Activated CD4-positive, alpha-beta T cell treated with anti-CD3 and anti-CD28 coated beads for 24 hours (primary cell): ENCODE measurements around the gene HTR1E.
"Not testable (repeated sequence)": the region's sequence is repeated elsewhere in the genome, so short reads cannot be mapped to it uniquely, and the experiment has no call there.

Experiments
- DNase-seq, 2 donors: peaks; one replicate each; pipeline ENCODE4 v3.0.0-alpha.2; 2020; ENCODE audit warnings: low read depth in 2 of 2

The HTR1E gene

DNA sequence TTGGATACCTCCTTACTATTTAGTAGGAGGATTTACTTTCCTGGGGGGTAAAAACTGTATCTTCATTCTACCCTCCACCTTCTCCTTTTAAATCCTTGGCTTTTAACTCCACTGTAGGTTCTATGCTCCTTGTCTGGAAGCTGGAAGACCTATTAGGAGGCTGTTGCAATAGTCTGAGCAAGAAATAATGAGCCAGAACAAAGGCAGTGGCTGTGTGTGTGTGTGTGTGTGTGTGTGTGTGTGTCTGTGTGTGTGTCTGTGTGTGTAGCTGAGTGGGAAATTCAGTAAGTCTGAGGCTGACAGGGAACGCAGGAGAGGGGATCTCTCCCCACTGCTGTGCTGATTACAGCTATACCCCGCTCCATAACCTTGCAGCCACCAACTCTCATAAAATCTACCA lies 35.8 kb downstream of the HTR1E start:
- DNase-seq = no peak

DNA sequence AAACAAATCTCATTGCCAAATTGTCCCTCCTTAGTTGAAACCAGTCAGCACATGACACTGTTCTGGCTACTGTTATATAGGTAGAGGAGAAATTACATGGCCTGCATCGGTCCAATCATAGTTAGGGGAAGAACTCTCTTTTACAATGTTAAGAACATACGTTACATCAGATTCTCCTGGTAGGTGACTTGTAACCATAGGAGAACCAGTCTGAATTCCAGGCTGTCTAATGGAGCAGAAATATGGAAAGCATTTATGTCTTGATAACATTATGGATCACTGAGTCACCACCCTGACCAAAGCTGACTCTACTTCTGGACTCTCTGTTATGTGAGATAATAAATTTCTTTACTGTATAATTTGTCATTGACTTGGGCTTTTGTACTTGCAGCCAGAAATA lies 40.9 kb downstream of the HTR1E start:
- no peak for DNase-seq

DNA sequence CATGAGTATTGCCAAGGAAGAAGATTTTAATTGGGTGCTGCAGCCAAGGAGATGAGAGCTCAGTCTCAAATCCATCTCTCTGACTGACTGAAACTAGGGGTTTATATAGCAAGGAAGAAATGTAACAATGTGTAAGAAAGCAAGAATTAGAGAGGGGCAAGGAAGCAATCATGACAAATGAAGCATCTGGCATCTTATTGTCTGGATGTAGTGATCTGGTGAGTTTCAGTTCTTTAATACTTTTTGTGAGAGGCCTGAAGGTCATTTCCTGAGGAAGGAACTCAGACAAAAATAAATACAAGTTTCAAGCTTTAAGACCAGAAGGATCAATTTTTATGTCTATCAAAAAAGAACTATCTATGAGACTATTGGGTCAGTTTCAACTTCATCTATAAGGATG lies 64.2 kb downstream of the HTR1E start:
- DNase-seq = no peak

DNA sequence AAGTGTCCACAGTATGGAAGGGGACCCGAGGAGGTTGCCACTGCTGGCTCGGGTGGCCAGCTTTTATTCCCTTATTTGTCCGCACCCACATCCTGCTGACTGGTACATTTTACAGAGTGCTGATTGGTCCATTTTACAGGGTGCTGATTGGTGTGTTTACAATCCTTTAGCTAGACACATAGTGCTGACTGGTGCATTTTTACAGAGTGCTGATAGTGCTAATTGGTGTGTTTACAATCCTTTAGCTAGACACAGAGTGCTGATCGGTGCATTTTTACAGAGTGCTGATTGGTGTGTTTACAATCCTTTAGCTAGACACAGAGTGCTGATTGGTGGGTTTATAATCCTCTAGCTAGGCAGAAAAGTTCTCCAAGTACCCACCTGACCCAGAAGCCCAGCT lies 65.1 kb downstream of the HTR1E start:
- DNase-seq = not testable (repeated sequence)

DNA sequence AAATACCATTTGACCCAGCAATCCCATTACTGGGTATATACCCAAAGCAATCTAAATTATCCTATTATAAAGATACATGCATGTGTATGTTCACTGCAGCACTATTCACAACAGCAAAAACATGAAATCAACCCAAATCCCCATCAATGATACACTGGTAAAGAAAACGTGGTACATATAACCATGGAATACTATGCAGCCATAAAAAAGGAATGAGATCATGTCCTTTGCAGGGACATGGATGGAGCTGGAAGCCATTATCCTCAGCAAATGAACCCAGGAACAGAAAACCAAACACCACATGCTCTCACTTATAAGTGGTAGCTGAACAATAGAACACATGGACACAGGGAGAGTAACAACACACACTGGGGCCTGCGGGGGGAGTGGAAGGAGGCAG lies 69.2 kb downstream of the HTR1E start:
- not testable (repeated sequence) for DNase-seq

DNA sequence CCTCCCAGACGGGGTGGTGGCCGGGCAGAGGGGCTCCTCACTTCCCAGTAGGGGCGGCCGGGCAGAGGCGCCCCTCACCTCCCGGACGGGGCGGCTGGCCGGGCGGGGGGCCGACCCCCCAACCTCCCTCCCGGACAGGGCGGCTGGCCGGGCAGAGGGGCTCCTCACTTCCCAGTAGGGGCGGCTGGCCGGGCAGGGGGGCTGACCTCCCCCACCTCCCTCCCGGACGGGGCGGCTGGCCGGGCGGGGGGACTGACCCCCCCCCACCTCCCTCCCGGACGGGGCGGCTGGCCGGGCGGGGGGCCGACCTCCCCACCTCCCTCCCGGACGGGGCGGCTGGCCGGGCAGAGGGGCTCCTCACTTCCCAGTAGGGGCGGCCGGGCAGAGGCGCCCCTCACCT lies 72.3 kb downstream of the HTR1E start:
- DNase-seq = not testable (repeated sequence)

DNA sequence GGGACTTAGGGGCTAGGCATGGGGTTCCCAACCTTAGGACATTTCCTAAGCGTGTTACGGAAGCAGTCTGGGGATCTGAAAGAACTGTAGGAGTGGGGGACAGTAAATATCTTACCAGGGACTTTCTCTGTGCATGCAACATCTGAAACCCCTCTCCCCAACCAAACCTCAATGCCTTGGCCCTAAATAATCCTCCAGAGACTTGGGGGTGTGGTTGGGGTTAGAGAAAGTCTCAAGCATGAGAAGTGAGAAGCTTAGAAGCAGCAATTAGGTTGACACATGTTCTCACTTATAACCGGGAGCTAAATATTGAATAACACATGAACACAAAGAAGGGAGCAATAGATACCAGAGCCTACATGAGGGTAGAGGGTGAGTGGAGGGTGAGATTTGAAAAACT lies 74.7 kb downstream of the HTR1E start:
- no peak for DNase-seq

DNA sequence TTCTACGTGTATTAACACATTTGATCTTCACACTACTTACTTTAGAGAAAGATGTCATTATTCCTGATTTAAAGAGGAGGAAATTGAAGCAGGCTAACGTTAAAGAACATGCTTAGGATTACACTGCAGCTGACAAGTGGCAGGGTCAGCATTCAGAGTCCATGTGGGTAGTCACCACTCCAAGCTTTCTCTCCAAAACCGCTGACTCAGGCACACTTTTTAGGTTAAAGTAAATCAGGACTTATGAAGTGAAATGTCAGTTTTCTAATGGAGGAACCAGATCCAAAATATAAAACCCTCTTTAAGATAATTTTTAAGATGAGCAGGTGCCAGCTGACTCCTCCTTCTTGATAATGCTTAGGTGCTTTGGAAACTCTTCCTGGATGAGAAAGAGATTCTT lies 75.4 kb downstream of the HTR1E start:
- no peak for DNase-seq

DNA sequence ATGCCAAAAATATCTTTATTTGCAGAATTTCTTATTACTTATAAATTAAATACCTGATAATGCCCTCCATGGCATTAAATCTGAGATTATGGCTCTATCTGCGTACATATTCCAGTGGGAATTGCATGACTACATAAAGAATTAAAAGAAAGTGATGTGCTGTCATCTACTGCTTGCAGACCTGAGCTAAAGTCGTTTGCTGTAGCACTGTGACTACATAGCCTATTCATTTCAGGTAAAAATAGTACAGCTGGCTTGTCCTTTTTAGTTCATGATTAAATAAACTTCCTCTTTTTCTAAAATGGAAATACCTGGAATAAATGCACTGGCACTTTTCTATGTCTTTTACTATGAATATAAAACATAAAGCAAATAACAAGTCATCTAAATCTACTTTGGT lies 79.4 kb downstream of the HTR1E start:
- no peak for DNase-seq

DNA sequence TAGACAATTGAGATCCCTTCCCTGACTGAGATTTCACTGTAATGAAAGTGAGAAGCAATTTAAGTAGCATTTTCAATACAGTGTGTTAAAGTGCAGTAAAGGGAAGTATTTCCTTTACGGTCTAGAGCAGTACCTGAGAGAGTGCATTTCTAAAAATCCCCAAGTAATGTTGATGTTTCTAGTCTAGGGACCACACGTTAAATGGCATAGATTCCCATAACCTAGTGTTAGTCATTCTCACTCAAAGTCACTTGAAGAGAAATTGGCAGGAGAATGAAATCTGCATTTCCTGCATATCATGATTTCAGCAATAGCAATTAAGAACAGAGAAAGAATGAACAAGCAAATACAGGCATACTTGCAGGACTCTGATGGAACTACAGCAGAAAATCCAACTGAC lies 89.7 kb downstream of the HTR1E start:
- no peak for DNase-seq

DNA sequence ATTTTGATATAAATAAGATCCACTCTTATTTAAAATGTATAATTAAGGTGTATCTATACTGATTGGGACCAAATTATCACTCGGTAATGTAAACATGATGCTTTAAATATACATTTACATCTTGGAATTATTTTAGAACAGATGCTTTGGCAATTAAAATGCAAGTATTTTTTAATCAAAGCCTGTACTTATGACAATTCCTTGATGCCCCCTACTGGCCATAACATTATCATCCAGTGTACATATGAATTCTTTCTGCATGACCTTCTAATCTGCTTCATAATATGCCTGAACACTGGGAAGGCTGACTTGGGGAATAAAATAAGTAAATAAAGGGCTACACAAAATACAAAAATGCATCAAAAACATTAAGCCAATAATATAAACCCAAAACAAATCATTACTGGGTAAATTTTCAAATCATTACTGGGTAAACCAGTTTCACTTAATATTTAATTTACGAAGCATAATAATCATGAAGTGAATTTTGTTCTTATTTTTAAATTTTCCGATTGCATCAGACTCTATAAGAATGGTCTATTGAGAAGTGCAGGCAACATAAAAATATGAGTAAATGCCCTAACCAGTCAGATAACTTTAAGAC lies 92.5 kb downstream of the HTR1E start:
- DNase-seq = no peak

DNA sequence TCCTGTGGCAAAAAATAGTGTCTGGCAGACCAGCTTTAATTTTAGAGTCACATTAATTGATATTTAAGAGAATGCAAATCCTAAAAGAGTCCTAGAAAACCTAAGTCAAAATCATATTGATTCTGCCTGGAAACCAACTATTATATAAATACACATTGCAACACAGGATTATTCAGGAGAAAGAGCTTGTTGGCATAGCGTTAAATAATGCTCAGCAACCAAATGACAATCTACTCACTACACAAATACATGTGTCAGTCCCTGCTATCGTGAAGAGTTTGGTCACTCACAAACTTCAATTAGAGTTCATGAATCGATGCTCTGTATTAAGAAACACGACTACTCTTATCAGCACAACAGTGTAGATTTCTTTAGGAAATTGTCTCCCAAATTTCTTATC lies 103.4 kb downstream of the HTR1E start:
- no peak for DNase-seq

DNA sequence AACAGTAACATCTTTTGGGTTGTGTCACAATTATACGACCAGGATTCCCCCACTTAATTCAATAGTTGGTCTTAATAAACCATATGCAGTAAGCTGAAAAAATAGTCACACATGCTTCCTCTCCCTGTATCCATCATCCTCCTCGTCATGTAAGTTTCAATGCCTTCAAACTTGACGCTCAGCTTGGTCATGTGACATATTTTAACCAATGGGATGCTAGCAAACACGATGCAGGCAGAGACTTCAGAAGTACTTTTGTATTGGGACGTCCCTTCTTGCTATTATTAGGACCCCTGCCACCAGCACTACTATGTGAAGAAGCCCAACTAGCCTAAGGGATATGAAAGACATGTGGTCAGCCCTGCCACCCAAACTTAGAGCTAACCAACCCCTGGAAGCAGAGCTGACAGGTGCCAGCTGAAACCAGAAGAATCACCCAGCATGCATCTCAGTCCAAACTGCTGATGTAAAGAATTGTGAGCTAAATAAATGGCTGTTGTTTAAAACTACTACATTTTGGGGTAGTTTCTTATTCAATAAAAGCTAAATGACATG lies 108.3 kb downstream of the HTR1E start:
- DNase-seq = no peak

DNA sequence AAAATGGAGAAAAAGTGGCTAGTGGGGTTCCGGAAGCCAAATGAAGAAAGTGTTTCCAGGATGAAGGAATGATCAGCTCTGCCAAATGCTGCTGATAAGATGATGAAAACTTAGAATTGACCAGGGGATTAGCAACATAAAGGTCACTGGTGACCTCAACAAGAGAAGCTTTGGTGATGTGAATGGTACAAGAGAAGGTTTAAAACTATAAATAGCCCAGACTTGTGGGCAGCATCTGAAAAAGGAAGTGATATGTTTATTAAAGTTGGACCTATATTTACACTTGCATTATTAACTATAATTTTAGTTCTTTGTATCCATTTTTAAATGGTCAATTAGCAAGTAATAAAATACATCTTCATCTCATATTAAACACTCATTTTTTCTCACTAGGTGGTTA lies 112.5 kb downstream of the HTR1E start:
- DNase-seq = no peak

DNA sequence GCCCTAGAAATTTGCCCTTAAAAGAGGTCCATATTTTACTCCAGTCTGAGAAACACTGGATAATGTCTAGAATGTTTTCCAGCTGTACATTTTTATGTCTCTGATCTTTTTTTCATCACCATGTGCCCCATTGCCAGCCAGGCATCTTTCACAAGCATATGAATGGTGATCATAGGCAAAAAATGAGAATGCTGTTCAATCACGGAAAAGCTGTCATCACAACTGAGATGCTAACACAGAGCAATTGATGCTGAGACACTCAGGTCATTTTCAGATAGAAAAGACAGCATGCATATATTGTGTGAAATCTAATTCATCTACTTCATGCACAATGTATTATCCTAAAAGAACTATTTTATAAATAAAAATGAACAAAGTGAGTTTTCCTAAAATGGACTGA lies 116.0 kb downstream of the HTR1E start:
- DNase-seq = no peak

DNA sequence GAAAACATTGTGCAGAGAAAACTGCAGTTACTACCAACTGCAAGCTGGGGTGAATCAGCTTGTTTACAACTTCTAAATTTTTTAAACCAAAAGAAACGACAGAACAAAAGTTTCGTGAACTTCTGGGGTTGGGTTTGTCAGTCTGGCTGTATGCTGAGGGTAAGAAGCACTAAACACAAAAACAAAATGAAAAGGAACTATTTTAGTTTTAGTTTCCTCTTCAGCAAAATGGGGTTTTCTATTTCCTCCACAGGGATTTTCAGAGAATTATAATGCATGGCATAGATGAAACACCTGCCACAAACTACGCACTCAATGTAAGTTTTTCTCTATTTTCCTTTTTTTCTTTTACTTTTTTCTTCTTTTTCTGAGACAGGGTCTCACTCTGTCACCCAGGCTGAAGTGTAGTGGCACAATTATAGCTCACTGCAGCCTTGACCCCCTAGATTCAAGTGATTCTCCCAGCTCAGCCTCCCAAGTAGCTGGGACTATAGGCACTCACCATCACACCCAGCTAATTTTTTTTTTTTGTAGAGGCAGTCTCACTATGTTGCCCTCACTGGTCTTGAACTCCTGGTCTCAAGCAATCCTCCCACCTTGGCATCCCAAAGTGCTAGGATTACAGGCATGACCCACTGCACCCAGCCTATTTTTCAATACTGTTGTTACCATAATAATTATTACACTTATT lies 117.0 kb downstream of the HTR1E start:
- no peak for DNase-seq

DNA sequence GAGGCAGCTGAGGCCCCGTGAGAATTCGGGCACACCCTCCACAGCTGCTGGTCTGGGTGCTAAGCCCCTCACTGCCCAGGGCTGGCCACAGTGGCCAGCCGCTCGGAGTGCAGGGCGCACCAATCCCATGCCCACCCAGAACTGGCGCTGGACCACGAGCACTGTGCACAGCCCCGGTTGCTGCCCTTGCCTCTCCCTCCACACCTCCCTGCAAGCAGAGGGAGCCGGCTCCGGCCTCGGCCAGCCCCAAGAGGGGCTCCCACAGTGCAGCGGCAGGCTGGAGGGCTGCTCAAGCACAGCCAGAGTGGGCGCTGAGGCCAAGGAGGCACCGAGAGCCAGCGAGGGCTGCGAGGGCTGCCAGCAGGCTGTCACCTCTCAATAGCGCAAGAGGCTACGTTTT lies 122.6 kb downstream of the HTR1E start:
- no peak for DNase-seq

DNA sequence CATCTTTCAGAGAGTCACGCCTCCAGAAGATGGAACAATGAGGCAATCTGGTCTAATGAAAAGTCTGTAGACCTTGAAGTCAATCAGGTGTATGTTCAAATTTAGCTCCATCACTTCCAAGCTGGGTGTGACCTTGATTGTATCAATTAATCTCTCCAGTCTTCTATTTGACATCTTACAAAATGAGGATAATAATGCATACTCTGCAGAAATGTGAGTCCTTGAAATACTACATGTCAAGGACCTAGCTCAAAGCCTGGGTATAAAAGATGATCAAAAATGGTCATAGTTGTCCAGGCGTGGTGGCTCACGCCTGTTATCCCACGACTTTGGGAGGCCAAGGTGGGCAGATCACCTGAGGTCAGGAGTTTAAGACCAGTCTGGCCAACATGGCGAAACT lies 127.8 kb downstream of the HTR1E start:
- DNase-seq = no peak
